GM18520 (cell line): ENCODE measurements around the gene NOS2.
"Not testable (repeated sequence)": the region's sequence is repeated elsewhere in the genome, so short reads cannot be mapped to it uniquely, and the experiment has no call there.

ENCODE experiments used
- ATAC-seq: cut with Tn5 transposase; IDR thresholded peaks from one replicate; pipeline ENCODE4 v1.9.1; 2021; ENCODE audit not compliant: unreplicated experiment

NOS2 gene

GRCh38 chr17:27740541-27740940 lies 59.8 kb downstream of the NOS2 start:
- ATAC-seq = not testable (repeated sequence)

GRCh38 chr17:27733773-27734172 lies 66.6 kb downstream of the NOS2 start:
- ATAC-seq = no peak

- not testable (repeated sequence) for ATAC-seq
These were observed 67.6 kb downstream of the NOS2 start for GRCh38 chr17:27732746-27733145.

- ATAC-seq = not testable (repeated sequence)
These were observed 74.3 kb downstream of the NOS2 start for GRCh38 chr17:27725982-27726381.

- ATAC-seq = no peak
These were observed 78.5 kb downstream of the NOS2 start for GRCh38 chr17:27721797-27722196.
